SJSA1 (cell line): Measurements from ENCODE around the gene ORM1. TPM values are rescaled to one million over a fixed set of nuclear protein-coding genes. Genes with fewer than 3 reads are reported as not detected.
A peak's percentile ranks its signal among the peaks of the same experiment; 100 is the strongest.

Experiments used
- DNase-seq, 2 experiments: peaks; one replicate each; pipeline ENCODE4 v3.0.0-alpha.2; 2015 to 2020; ENCODE audit warnings: low spot score in 2 of 2, low read depth in 1 of 2
- H3K27ac ChIP-seq: fragments of 250-450 bp; sonication (Bioruptor Pico); 2 replicates; pipeline ENCODE4 v1.5.1; 2020; ENCODE audit warnings: mild to moderate bottlenecking, moderate library complexity
- H3K27me3 ChIP-seq: fragments of 250-450 bp; sonication (Bioruptor Pico); replicated peaks from 2 replicates; pipeline ENCODE4 v1.5.1; 2020; ENCODE audit warnings: mild to moderate bottlenecking, moderate library complexity
- H3K36me3 ChIP-seq: fragments of 250-450 bp; sonication (Bioruptor Pico); 2 replicates; pipeline ENCODE4 v1.5.1; 2020; ENCODE audit warnings: mild to moderate bottlenecking
- H3K4me1 ChIP-seq: fragments of 250-450 bp; sonication (Bioruptor Pico); replicated peaks from 2 replicates; pipeline ENCODE4 v1.6.1; 2021; ENCODE audit warnings: mild to moderate bottlenecking
- H3K4me3 ChIP-seq: fragments of 250-450 bp; sonication (Bioruptor Pico); 2 replicates; pipeline ENCODE4 v1.5.1; 2020; ENCODE audit warnings: mild to moderate bottlenecking
- H3K9me3 ChIP-seq: fragments of 250-450 bp; sonication (Bioruptor Pico); replicated peaks from 2 replicates; pipeline ENCODE4 v1.5.1; 2020; ENCODE audit warnings: mild to moderate bottlenecking
- total RNA-seq: library from RNA; depleted of rRNA; stranded (reverse); fragments of >200 nt; shearing (Covaris generic); gene quantifications from 2 replicates; pipeline ENCODE4 v1.2.3, GENCODE V29; 2014

The ORM1 gene
- total RNA-seq, 1 experiment from 2014 or later: not detected

DNA sequence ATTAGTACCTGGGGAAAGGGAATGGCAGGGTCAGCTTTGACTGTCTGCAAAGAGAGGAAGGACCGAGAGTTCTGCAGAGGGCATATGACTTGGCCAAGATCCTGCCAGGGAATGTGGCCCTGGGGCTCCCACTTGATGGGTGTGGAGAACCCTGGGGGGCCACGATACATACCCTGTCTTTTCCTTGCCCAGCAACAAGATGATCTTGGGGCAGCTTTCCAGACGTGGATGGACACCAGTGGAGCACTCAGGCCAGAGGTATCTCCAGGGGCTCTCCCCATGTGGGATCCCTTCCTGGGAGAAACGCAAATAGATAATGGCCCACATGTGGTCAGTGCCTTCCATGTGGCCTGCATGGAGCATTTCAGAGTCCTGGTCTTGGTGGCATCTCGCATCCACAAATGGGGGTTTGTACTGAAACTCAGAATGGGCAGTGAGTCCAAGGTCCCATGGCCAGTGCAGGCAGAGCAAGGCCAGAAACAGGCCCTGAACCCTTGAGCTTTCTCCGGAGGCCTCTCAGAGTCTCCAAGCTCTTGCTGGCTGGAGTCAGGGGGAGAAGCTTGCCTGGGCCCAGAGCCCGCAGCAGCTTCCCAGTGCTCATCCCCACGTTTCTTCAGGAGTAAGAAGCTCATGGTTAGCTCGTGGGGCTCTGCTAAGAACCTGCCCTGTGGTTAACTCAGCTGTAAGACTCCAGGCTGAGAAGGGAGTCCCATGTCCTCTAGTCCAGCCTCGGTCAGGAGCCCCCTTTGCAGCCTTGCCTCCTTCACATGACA is 18.3 kb upstream of the ORM1 start:
- DNase-seq: peak in 1 of 2 experiments; percentile 24
- no peaks in the 10 kb centered on the region for H3K27me3 ChIP-seq
- peaks cover 4% of the 10 kb centered on the region; the same call in 1 of the 2 replicates for H3K36me3 ChIP-seq
- no peak overlapping the region for H3K4me3 ChIP-seq
- H3K27ac ChIP-seq: no peak overlapping the region
- no peaks in the 10 kb centered on the region for H3K9me3 ChIP-seq
- no peaks in the 10 kb centered on the region for H3K4me1 ChIP-seq

DNA sequence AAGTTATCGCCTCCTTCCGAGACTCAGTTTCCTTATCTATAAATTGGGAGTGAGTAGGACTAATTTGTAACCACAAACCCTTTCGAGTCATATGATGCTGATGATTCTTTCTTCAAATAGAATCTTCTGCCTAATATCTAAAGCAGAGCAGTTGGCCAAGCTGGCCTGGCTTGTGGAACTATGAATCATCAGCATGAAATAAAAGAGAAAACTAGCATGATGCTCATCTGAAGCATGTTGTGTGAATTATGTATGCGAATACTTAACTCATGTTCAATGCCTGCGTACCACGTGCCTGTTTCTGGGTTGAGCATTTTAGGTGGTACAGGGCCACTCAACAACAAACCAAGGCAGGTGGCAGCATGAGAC is 15.0 kb upstream of the ORM1 start:
- Histone ChIP-seq H3K9me3 (no peaks in the 10 kb centered on the region), H3K27ac (no peak overlapping the region), H3K4me1 (no peaks in the 10 kb centered on the region), H3K27me3 (no peaks in the 10 kb centered on the region), H3K36me3 (no peaks in the 10 kb centered on the region; the same call in 1 of the 2 replicates), H3K4me3 (no peak overlapping the region)
- DNase-seq: no peak

DNA sequence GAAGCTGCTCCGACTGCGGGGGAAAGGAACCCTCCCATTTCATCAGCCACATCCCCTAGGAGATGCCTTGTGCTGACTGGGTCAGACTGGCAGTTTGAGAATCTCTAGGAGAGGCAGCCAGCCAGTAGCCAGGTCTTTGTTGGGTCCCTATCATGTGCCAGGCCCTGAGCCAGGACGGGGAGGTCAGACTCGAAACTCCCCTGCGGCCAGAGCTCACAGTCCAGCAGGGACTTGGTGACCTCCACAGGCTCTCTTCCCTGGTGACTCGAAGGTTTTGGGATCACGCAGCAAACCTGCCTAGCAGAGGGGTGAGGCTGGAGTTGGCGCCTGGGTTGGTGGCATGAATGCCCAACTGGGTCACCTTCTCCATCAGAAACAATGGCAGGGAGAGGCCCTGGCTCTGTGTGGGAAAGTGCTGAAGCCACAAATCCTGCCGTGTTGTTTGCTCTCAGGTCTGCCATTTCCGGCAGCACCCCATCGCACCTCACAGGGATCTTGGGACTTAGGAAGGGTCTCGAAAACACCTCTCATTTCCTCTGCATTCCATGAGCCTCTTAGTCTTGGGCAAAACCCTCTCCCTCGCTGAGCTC is 14.4 kb upstream of the ORM1 start:
- Histone ChIP-seq H3K36me3 (no peaks in the 10 kb centered on the region; the same call in 1 of the 2 replicates), H3K27me3 (no peaks in the 10 kb centered on the region), H3K4me3 (no peak overlapping the region), H3K4me1 (no peaks in the 10 kb centered on the region), H3K27ac (no peak overlapping the region), H3K9me3 (no peaks in the 10 kb centered on the region)
- DNase-seq: peak in 1 of 2 experiments; percentile 31

DNA sequence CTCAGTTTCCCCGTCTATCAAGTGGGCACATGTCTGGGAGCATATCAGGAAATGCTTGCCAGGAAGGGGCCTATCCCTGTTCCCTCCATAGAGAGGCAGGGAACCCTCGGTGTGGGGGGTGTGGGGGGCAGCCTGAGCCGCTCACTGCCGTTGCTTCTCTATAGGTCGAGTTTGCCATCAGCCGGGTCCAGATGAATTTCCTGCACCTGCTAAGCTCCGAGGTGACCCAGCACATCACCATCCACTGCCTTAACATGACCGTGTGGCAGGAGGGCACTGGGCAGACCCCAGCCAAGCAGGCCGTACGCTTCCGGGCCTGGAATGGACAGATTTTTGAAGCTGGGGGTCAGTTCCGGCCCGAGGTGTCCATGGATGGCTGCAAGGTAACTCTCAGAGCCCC is 13.8 kb upstream of the ORM1 start:
- Histone ChIP-seq H3K27me3 (no peaks in the 10 kb centered on the region), H3K9me3 (no peaks in the 10 kb centered on the region), H3K36me3 (no peaks in the 10 kb centered on the region; the same call in 1 of the 2 replicates), H3K27ac (no peak overlapping the region), H3K4me3 (no peak overlapping the region), H3K4me1 (no peaks in the 10 kb centered on the region)
- peak in 1 of 2 experiments; percentile 36 for DNase-seq

DNA sequence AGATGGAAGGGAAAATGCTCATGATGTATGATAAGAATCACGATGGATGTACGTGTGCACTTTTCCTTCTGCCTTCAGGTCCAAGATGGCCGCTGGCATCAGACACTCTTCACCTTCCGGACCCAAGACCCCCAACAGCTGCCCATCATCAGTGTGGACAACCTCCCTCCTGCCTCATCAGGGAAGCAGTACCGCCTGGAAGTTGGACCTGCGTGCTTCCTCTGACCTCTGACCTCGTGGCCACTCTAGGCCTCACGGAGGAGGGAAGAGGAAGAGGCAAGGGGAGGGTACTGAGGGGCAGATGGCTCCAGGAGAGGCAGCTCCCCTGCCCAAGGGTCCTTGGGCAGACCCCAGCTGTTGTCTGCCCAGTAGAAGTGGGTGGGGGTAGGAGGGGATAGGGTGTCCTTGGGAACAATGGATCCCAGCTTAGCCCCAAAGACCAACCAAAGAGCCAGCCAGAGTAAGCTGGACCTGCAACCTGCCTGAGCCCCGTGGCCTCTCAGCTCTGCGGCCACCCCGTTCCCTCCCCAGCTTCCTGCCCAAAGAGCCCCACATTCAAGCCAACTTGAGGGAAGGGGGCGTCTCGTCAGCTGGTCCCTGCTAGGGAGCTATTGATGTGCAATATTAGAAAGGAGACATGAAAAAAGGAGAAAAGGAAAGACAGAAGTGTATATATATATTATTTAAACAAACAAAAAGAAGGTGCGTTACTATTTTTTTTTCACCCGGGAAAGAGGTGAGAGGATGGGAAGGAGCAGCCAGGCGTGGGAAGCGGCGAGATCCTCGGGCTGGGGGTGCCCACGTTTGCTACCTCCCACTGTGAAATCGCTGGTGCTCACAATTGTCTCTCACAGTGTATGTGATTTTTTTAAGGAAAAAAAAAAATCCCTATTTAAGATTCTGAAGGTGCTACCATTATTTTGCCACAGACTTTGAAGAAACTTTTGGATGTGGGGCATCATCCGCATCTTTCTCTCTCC is 12.1 kb upstream of the ORM1 start:
- no peak overlapping the region for H3K4me3 ChIP-seq
- no peak overlapping the region for H3K27ac ChIP-seq
- no peak for DNase-seq
- H3K27me3 ChIP-seq: no peaks in the 10 kb centered on the region
- no peaks in the 10 kb centered on the region for H3K4me1 ChIP-seq
- no peaks in the 10 kb centered on the region; the same call in 1 of the 2 replicates for H3K36me3 ChIP-seq
- no peaks in the 10 kb centered on the region for H3K9me3 ChIP-seq

DNA sequence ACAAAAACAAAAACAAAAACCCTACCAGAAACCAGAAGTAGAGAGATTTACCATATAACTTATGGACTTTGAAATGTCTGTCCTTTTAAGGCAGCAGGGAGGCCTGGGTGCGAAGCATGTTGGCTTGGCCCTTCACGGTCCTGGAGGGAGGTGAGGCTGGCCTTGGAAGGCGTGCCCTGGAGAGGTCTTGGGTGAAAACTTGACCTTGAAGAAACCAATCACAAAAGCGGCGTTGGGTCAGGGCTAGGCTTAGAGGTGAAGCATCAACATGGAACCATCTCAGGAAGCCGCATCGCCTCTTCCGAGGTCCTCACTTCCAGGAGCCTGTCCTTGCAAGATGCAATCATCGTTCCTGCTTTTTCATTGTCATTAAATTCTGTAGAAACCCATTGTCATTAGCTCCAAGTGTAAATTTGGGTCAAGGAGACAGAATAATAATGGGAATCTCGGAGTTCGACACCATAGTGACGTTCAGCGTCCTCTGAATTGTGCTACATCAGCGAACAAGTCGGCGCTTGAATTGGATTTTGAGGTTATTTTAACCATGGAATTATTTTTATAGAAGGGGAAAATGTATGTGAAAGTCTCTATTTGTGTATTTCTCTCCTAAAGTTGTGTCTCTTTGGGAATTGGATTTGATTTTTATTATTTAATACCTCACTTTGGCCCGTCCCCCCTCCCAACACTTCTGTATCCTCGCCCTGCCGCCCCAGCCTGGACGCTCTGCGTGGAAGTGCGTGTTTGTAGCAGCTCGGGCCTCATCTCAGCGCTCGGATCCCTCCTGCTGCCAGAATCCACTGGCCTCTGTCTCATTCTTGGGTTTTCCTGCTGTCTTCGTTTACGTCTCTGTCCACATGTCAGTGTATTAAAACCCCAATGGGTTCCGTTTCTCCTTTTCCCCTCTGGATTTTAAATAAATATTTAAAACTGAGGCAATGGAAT is 11.1 kb upstream of the ORM1 start:
- Histone ChIP-seq H3K27ac (no peak overlapping the region), H3K36me3 (no peaks in the 10 kb centered on the region; the same call in 1 of the 2 replicates), H3K27me3 (no peaks in the 10 kb centered on the region), H3K4me1 (no peaks in the 10 kb centered on the region), H3K9me3 (no peaks in the 10 kb centered on the region), H3K4me3 (no peak overlapping the region)
- DNase-seq: no peak

DNA sequence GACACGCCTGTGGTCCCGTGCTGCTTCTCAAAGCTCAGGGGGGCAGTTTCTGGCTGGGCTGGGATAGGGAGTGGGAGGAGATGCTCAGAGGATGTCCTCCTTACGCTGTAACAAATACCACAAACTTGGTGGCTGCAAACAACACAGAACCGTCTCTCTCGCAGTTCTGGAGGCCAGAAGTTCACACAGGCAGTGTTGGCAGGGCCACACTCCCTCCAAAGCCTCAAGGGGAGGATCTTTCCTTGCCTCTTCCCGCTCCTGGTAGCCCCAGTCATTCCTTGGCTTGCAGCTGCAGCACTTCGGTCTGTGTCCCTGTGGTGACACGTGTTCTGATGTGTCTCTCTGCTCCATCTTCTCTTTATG is 10.4 kb upstream of the ORM1 start:
- Histone ChIP-seq H3K36me3 (no peaks in the 10 kb centered on the region; the same call in 1 of the 2 replicates), H3K27ac (no peak overlapping the region), H3K27me3 (no peaks in the 10 kb centered on the region), H3K4me1 (0 out of 2 replicates have a peak, but pooled peaks cover 1% of the 10 kb centered on the region), H3K4me3 (no peak overlapping the region), H3K9me3 (no peaks in the 10 kb centered on the region)
- DNase-seq: no peak

DNA sequence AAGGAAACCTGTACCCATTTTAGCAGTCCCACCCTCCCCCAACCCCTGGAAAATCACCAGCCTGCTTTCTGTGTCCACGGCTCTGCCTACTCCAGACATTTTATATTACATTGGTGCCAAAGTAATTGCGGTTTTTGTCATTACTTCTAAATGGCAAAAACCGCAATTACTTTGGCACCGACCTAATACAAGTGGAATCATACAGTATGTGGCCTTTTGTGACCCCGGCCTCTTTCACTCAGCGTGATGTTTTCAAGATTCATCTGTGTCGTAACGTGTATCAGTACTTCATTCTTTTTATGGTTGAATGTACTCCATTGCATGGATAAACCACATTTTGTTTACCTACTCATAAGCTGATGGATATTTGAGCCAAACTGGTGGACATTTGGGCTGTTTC is 9.7 kb upstream of the ORM1 start:
- DNase-seq: peak in 1 of 2 experiments; percentile 6
- H3K27me3 ChIP-seq: no peaks in the 10 kb centered on the region

DNA sequence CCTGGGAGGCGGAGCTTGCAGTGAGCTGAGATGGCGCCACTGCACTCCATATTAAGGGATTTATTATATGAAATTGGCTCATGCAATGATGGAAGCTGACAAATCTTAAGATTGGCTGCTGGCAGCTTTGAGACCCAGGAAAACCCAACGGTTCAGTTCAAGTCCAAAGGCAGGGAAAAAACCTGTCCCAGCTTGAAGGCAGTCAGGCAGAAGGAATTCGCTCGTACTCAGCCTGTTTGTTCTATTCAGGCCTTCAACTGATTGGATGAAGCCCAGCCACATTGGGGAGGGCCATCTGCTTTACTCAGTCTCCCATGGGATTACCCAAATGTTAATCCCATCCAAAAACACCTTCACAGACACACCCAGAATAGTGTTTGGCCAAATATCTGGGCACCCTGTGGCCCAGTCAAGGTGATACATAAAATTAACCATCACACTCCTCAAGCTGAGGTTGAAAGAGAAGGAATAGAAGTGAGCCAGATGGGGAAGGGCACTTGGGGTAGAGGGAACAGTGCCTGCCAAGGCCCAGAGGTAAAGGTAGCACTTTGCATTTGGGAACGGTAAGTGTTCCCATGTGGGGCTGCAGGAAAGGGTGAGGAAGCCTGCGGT is 8.5 kb upstream of the ORM1 start:
- Histone ChIP-seq H3K9me3 (no peaks in the 10 kb centered on the region), H3K27me3 (no peaks in the 10 kb centered on the region), H3K27ac (no peak overlapping the region), H3K4me1 (0 out of 2 replicates have a peak, but pooled peaks cover 7% of the 10 kb centered on the region), H3K4me3 (no peak overlapping the region), H3K36me3 (no peaks in the 10 kb centered on the region)
- DNase-seq: peak in 1 of 2 experiments; percentile 5

More for the DNA sequence above, 9.7 kb upstream of the ORM1 start:
- Histone ChIP-seq H3K36me3 (no peaks in the 10 kb centered on the region), H3K27ac (no peak overlapping the region), H3K9me3 (no peaks in the 10 kb centered on the region), H3K4me3 (no peak overlapping the region), H3K4me1 (0 out of 2 replicates have a peak, but pooled peaks cover 7% of the 10 kb centered on the region)

DNA sequence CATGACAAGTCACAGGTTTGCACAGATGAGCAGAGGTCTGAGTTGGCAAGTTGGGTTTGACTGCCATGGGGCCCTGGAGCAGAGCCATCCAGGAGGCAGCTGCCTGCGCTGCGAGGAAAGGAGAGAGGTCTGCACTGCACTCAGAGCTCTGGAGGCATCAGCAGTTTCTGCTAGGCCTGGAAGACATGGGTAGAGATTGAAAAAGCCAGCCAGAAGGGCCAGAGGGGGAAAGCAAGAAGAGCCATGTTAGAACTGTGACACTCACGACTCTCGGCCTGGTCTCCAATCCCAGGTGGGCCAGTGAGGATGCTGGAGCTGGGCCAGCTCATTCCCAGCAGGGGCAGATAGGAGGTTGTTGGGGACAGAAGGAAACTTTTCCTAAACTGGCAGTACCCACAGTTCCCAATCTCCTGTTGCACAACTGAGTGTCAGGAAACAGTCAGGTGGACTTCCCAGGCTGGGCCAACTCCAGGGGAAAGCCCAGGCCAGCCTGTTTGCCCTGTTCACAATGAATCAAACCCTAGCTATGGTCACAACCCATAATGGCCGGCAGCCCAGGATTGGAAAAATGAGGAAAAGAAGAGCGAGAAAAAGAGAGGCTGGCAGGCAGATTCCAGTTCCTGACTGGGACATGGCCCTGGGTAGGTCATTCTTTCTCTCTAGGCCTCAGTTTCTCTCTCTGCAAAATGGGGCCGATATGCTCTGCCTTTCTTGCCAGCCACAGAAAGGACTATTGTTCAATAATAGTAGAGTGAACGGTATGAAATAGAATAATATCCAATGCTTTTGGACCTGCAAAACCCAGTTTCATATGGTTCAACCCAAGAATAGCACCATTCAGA is 7.8 kb upstream of the ORM1 start:
- H3K4me3 ChIP-seq: no peak overlapping the region
- H3K27me3 ChIP-seq: no peaks in the 10 kb centered on the region
- H3K36me3 ChIP-seq: no peaks in the 10 kb centered on the region
- peak in 1 of 2 experiments; percentile 27 for DNase-seq
- 0 out of 2 replicates have a peak, but pooled peaks cover 7% of the 10 kb centered on the region for H3K4me1 ChIP-seq
- H3K27ac ChIP-seq: no peak overlapping the region
- H3K9me3 ChIP-seq: no peaks in the 10 kb centered on the region

DNA sequence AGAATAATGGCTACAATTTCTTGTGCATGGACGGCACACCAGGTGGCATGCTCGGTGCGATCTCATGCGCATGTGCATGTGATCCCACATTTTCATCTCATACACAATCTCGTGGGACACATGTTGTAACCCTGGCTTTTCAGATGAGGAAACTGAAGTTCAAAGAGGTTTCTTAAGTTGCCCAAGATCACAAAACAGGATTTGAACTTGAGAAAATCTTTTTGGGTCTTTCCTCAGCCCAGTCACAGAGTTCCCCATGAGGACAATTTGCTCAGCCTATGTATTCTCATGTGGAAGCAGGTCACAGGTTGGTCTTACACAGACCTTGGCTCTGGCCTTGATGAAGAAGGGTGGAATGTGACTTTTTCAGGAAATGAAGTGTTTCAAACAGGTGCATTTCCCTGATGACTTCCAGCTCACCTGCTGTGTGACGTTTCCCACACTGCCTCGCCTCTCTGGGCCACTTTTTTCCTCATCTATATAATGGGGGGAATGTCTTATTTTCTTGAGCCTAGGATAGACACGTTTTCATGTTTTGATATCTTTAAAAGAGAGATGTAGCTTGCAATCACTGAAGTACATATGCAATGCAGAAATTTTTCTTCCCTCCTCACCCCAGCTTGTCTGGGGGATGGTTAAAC is 7.1 kb upstream of the ORM1 start:
- Histone ChIP-seq H3K27ac (no peak overlapping the region), H3K27me3 (no peaks in the 10 kb centered on the region), H3K4me1 (0 out of 2 replicates have a peak, but pooled peaks cover 9% of the 10 kb centered on the region), H3K9me3 (no peaks in the 10 kb centered on the region), H3K36me3 (no peaks in the 10 kb centered on the region), H3K4me3 (no peak overlapping the region)
- DNase-seq: peak in 1 of 2 experiments; percentile 11
